Panc1 (cell line): ENCODE measurements around the gene AKAP6. TPM values are rescaled to one million over a fixed set of nuclear protein-coding genes. Genes with fewer than 3 reads are reported as not detected.

Source experiments
- ATAC-seq: fragments of 200-7000 bp; cut with Tn5 transposase; 2 replicates; pipeline ENCODE4 v1.9.1; 2020; ENCODE audit warnings: mild to moderate bottlenecking, moderate library complexity
- BruUV-seq: library from RNA; stranded (reverse); fragments of 400-500 nt; replicated peaks from 2 replicates; lab custom pipeline; 2021; lab: Mats Ljungman, UMichigan
- CTCF ChIA-PET: fragments of 300-600 bp; sonication (Branson Sonifier 250); formaldehyde crosslinking; loops from one replicate; lab custom pipeline; 2022; ENCODE audit warnings: antibody characterized with exemption; lab: Charles Lee
- POLR2A ChIA-PET: fragments of 300-600 bp; sonication (Branson Sonifier 250); formaldehyde crosslinking; loops from one replicate; lab custom pipeline; 2022; ENCODE audit warnings: antibody characterized with exemption; lab: Charles Lee
- DNase-seq: peaks from one replicate; pipeline ENCODE4 v3.0.0-alpha.2; 2010; ENCODE audit warnings: low read depth, low spot score
- H3K27ac ChIP-seq: 2 replicates; pipeline ENCODE4 v1.5.1; 2011; ENCODE audit warnings: mild to moderate bottlenecking, low read length, inconsistent platforms
- H3K27me3 ChIP-seq: fragments of 200-500 bp; sonication (Bioruptor generic); 2 replicates; pipeline ENCODE4 v1.6.0; 2014; ENCODE audit warnings: low read length, inconsistent platforms; ENCODE audit not compliant: control insufficient read depth, insufficient read depth
- H3K36me3 ChIP-seq: fragments of 200-500 bp; sonication (Bioruptor generic); 2 replicates; pipeline ENCODE4 v1.5.1; 2014; ENCODE audit warnings: inconsistent platforms, mild to moderate bottlenecking, low read length, moderate library complexity; ENCODE audit not compliant: control insufficient read depth, insufficient read depth
- H3K4me1 ChIP-seq: 2 replicates; pipeline ENCODE4 v1.5.1; 2011; ENCODE audit warnings: inconsistent platforms, mild to moderate bottlenecking, low read length, moderate library complexity; ENCODE audit not compliant: control insufficient read depth, insufficient read depth
- H3K4me3 ChIP-seq, 2 experiments: 2 replicates each; pipeline ENCODE4 v1.5.1; 2011 to 2012; ENCODE audit warnings: low read depth in 2 of 2, low read length in 2 of 2, mild to moderate bottlenecking in 2 of 2, inconsistent platforms in 1 of 2, moderate library complexity in 1 of 2
- H3K9me3 ChIP-seq: fragments of 200-500 bp; sonication (Bioruptor generic); 2 replicates; pipeline ENCODE4 v1.5.1; 2014; ENCODE audit warnings: low read depth, mild to moderate bottlenecking, inconsistent platforms, low read length, moderate library complexity; ENCODE audit not compliant: control insufficient read depth, insufficient read depth
- CTCF ChIP-seq: fragments of 450-650 bp; IDR thresholded peaks from 2 replicates; pipeline ENCODE4 v1.5.1; 2017; ENCODE audit warnings: mild to moderate bottlenecking
- POLR2AphosphoS5 ChIP-seq: IDR thresholded peaks from 2 replicates; pipeline ENCODE4 v1.6.1; 2012; ENCODE audit warnings: mild to moderate bottlenecking, low read depth, low read length, moderate library complexity
- REST ChIP-seq, 2 experiments: IDR thresholded peaks; 2 replicates each; pipeline ENCODE4 v1.6.1; 2011 to 2012; ENCODE audit warnings: low read depth in 2 of 2, control low read depth in 1 of 2, low read length in 1 of 2, mild to moderate bottlenecking in 1 of 2, moderate library complexity in 1 of 2; ENCODE audit not compliant: insufficient read depth in 1 of 2
- SIN3A ChIP-seq: IDR thresholded peaks from 2 replicates; pipeline ENCODE4 v1.6.1; 2012; ENCODE audit warnings: low read depth, mild to moderate bottlenecking, low read length, moderate library complexity, borderline replicate concordance; ENCODE audit not compliant: insufficient read depth
- TCF7L2 ChIP-seq: IDR thresholded peaks from 2 replicates; pipeline ENCODE4 v1.6.1; 2011; ENCODE audit warnings: mild to moderate bottlenecking, low read depth, low read length, inconsistent platforms
- in situ Hi-C: cut with HindIII; loops from 2 replicates; pipeline ENCODE4 v1.10.0; 2016; ENCODE audit warnings: low sequenced_read_pairs, low pct_unique_long_range_greater_than_20kb
- intact Hi-C: fragments of 100-400 bp; cut with micrococcal nuclease; formaldehyde crosslinking; loops from one replicate; pipeline ENCODE4 v1.10.0; 2022; ENCODE audit not compliant: unreplicated experiment
- total RNA-seq: library from RNA; stranded (reverse); gene quantifications from one replicate; pipeline ENCODE4 v1.2.1, GENCODE V29; 2021; ENCODE audit not compliant: unreplicated experiment

AKAP6 gene
- total RNA-seq, 1 experiment from 2014 or later = 0.82 TPM

GRCh38 chr14:32588448-32589320 lies 259.6 kb downstream of the AKAP6 start:
- peak; percentile 63 for TF ChIP-seq CTCF
- TF ChIP-seq POLR2AphosphoS5 = no peak
- no peak for TF ChIP-seq SIN3A
- TF ChIP-seq REST (IDR thresholded peaks at IDR 0.05; ENCODE audit: insufficient read depth in 1 of 2, low read depth in 2 of 2, low read length in 1 of 2) = no peak
- Histone ChIP-seq H3K27ac (no peak overlapping the region), H3K9me3 (no peaks in the 10 kb centered on the region), H3K27me3 (no peaks in the 10 kb centered on the region), H3K4me3 (no peak overlapping the region), H3K36me3 (no peaks in the 10 kb centered on the region), H3K4me1 (no peaks in the 10 kb centered on the region)
- no peak for DNase-seq
- in situ Hi-C loops (no loop called here), intact Hi-C loops (no loop called here)
- ChIA-PET POLR2A (no interaction called here), CTCF (no interaction called here)
- BruUV-seq = no TSS peak
- ATAC-seq = no peak

- no peaks in the 10 kb centered on the region for H3K36me3 ChIP-seq
- no peaks in the 10 kb centered on the region for H3K9me3 ChIP-seq
- H3K27ac ChIP-seq = no peak overlapping the region
- in situ Hi-C loops (no loop called here), intact Hi-C loops (no loop called here)
- ChIA-PET CTCF (no interaction called here), POLR2A (no interaction called here)
- no peak overlapping the region for H3K4me3 ChIP-seq
- BruUV-seq = no TSS peak
- ATAC-seq (no peak), DNase-seq (no peak)
- no peak for TF ChIP-seq SIN3A
- TF ChIP-seq TCF7L2 = no peak
- TF ChIP-seq POLR2AphosphoS5 = no peak
- TF ChIP-seq CTCF = no peak
- TF ChIP-seq REST (IDR thresholded peaks at IDR 0.05; ENCODE audit: insufficient read depth in 1 of 2, low read depth in 2 of 2, low read length in 1 of 2) = no peak
- H3K27me3 ChIP-seq = no peaks in the 10 kb centered on the region
- no peaks in the 10 kb centered on the region for H3K4me1 ChIP-seq
Measured at GRCh38 chr14:32590157-32590556, 261.1 kb downstream of the AKAP6 start.
